Measurements from ENCODE around the gene ASB4. TPM values are rescaled to one million over a fixed set of nuclear protein-coding genes. Genes with fewer than 3 reads are reported as not detected.

The ASB4 gene
- total RNA-seq, 8 experiments from 2014 or later = 0.13 to 0.85 (median 0.62) TPM; not detected in 4

GRCh38 chr7:95535662-95536061 lies 49.9 kb downstream of the ASB4 start:
- H3K4me1 ChIP-seq (replicated peaks in 1 of 2) = no peaks in the 10 kb centered on the region
- H3K4me3 ChIP-seq = no peak overlapping the region
- ATAC-seq (replicated peaks in 6 of 8) = peak in 1 of 8 experiments; percentile 53
- no peak overlapping the region for H3K27ac ChIP-seq
- WGBS, 10 experiments = 0 to 60% (median 14%) methylated on average over 1 of the region's 1 CpG; no CpG with 5 or more reads in 1 of the 10 experiments
- in situ Hi-C loops (cut with MboI; ENCODE audit: low pct_unique_long_range_greater_than_20kb in 2 of 9, low sequenced_read_pairs in 9 of 9, unreplicated experiment in 9 of 9) = loop anchor here in 3 of 9 experiments (25.0 kb wide), 1 partner anchor 152 kb away; no protein-coding TSS in a partner anchor

DNA sequence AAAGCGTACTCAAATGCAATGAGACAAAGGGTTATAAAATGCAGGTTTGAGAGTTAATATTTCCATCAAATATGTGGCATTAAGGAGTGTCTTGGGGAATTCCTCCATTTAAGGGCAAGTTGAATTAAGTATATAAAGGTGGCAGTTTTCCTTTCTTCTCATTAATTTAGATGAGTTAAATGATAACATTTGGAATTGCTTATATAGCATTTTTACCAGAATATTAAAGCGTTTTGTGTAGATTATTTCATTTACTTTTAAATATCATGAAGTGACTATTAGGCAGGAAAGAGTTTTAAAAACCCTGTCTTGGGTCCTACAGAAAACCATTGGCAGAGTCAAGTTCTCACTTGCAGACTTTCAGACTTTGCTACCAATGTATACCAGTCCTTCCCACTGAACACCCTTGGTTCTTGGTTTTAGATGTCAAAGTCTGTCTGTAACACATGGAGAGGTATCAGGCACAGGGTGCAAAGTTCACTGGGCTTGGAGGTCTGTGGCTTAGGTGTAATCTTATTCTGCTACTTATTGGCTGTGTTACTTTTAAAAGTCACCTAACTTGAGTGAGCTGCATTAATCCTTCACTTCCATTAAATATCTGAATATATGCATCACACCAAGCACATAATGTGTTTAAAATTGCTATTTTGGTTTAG lies 51.0 kb downstream of the ASB4 start:
- Histone ChIP-seq H3K4me3 (no peak overlapping the region), H3K27ac (no peak overlapping the region), H3K4me1 (replicated peaks in 1 of 2) (no peaks in the 10 kb centered on the region)
- in situ Hi-C loops (cut with MboI; ENCODE audit: low pct_unique_long_range_greater_than_20kb in 2 of 9, low sequenced_read_pairs in 9 of 9, unreplicated experiment in 9 of 9) = loop anchor here in 3 of 9 experiments (25.0 kb wide), 1 partner anchor 151 kb away; no protein-coding TSS in a partner anchor
- WGBS, 10 experiments = 43 to 95% (median 93%) methylated on average over 1 to 2 of the region's 2 CpGs
- ATAC-seq (replicated peaks in 6 of 8) = no peak

DNA sequence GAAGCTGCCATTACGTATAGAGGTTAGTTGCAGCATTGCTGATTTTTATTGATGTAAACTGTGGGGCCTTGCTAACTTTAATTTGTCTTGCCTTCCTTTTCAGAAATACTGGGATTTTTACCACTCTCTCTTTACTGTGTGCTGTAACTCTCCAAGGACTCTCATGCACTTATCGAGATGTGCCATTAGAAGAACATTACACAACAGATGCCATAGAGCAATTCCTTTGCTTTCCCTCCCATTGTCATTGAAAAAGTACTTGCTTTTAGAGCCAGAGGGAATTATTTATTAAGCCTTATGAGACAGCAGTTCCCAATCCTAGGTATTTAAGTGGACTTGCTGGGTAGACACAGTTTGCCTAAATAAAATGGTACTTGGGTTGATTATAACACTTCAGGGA lies 51.7 kb downstream of the ASB4 start:
- in situ Hi-C loops (cut with MboI; ENCODE audit: low pct_unique_long_range_greater_than_20kb in 2 of 9, low sequenced_read_pairs in 9 of 9, unreplicated experiment in 9 of 9) = loop anchor here in 3 of 9 experiments (25.0 kb wide), 1 partner anchor 150 kb away; no protein-coding TSS in a partner anchor

DNA sequence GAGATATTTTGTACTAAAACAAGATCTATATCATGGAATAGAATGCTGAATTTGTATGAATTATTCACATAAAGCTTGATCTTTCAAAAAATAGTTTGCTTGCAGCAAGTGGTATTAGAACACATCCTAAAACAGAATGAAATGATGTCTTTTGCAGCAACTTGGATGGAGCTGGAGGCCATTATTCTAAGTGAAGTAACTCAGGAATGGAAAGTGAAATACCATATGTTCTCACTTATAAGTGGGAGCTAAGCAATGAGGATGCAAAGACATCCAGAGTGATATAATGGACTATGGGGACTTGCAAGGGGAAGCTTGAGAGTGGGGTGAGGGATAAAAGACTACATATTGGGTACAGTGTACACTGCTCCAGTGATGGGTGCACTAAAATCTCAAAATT lies 53.7 kb downstream of the ASB4 start:
- in situ Hi-C loops (cut with MboI; ENCODE audit: low pct_unique_long_range_greater_than_20kb in 2 of 9, low sequenced_read_pairs in 9 of 9, unreplicated experiment in 9 of 9) = loop anchor here in 3 of 9 experiments (25.0 kb wide), 1 partner anchor 148 kb away; no protein-coding TSS in a partner anchor
- no peaks in the 10 kb centered on the region for H3K4me1 ChIP-seq (replicated peaks in 1 of 2)
- no peak for ATAC-seq (replicated peaks in 6 of 8)
- H3K27ac ChIP-seq = no peak overlapping the region
- no peak overlapping the region for H3K4me3 ChIP-seq

More for the DNA sequence above, 51.7 kb downstream of the ASB4 start:
- H3K27ac ChIP-seq = no peak overlapping the region
- H3K4me1 ChIP-seq (replicated peaks in 1 of 2) = no peaks in the 10 kb centered on the region
- 73 to 100% (median 89%) methylated on average over 1 to 2 of the region's 2 CpGs; no CpG with 5 or more reads in 3 of the 10 experiments for WGBS, 10 experiments
- no peak for ATAC-seq (replicated peaks in 6 of 8)
- no peak overlapping the region for H3K4me3 ChIP-seq

DNA sequence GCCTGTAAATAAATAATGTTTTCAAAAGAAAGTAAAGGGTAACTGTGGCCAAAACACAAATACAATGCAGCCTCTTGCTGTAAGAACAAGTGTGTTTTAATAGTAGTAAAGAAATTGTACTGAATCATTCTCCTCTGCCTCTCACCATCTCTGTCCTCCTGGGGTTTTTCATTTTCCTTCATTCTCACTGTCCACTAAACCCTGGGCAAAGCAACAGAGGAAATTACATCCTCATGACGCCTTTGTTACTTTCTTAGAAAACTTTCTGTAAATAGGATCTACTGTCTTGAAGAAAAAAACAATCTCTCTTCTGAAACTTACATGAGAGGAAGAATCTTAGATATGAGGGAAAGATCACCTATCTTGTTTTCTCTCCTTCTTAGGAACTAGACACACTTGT lies 54.6 kb downstream of the ASB4 start:
- no peak overlapping the region for H3K4me3 ChIP-seq
- in situ Hi-C loops (cut with MboI; ENCODE audit: low pct_unique_long_range_greater_than_20kb in 2 of 9, low sequenced_read_pairs in 9 of 9, unreplicated experiment in 9 of 9) = loop anchor here in 6 of 9 experiments (5.0 to 25.0 kb wide), 3 partner anchors 142 to 147 kb away; no protein-coding TSS in a partner anchor
- no peak for ATAC-seq (replicated peaks in 6 of 8)
- no peak overlapping the region for H3K27ac ChIP-seq
- H3K4me1 ChIP-seq (replicated peaks in 1 of 2) = no peaks in the 10 kb centered on the region
- WGBS, 10 experiments = 57 to 100% (median 88%) methylated on average over 1 of the region's 1 CpG; no CpG with 5 or more reads in 3 of the 10 experiments

GRCh38 chr7:95543312-95543711 lies 57.6 kb downstream of the ASB4 start:
- H3K4me3 ChIP-seq = no peak overlapping the region
- ATAC-seq (replicated peaks in 6 of 8) = no peak
- no peak overlapping the region for H3K27ac ChIP-seq
- WGBS, 10 experiments = 80 to 98% (median 87%) methylated on average over 4 to 6 of the region's 6 CpGs; no CpG with 5 or more reads in 6 of the 10 experiments
- H3K4me1 ChIP-seq (replicated peaks in 1 of 2) = no peaks in the 10 kb centered on the region
- in situ Hi-C loops (cut with MboI; ENCODE audit: low pct_unique_long_range_greater_than_20kb in 2 of 9, low sequenced_read_pairs in 9 of 9, unreplicated experiment in 9 of 9) = loop anchor here in 6 of 9 experiments (5.0 to 25.0 kb wide), 3 partner anchors 139 to 144 kb away; no protein-coding TSS in a partner anchor

- Histone ChIP-seq H3K4me3 (no peak overlapping the region), H3K27ac (no peak overlapping the region), H3K4me1 (replicated peaks in 1 of 2) (no peaks in the 10 kb centered on the region)
- ATAC-seq (replicated peaks in 6 of 8) = peak in 3 of 8 experiments; percentile 50 to 88 (median 57)
- 0 to 33% (median 8%) methylated on average over 1 of the region's 1 CpG; no CpG with 5 or more reads in 4 of the 10 experiments for WGBS, 10 experiments
- in situ Hi-C loops (cut with MboI; ENCODE audit: low pct_unique_long_range_greater_than_20kb in 2 of 9, low sequenced_read_pairs in 9 of 9, unreplicated experiment in 9 of 9) = loop anchor here in 6 of 9 experiments (5.0 to 25.0 kb wide), 3 partner anchors 138 to 143 kb away; no protein-coding TSS in a partner anchor
Measured at GRCh38 chr7:95544171-95544570, 58.4 kb downstream of the ASB4 start.

GRCh38 chr7:95545007-95545615 lies 59.4 kb downstream of the ASB4 start:
- 0 to 51% (median 18%) methylated on average over 1 to 3 of the region's 3 CpGs for WGBS, 10 experiments
- H3K4me1 ChIP-seq (replicated peaks in 1 of 2) = no peaks in the 10 kb centered on the region
- no peak overlapping the region for H3K4me3 ChIP-seq
- in situ Hi-C loops (cut with MboI; ENCODE audit: low pct_unique_long_range_greater_than_20kb in 2 of 9, low sequenced_read_pairs in 9 of 9, unreplicated experiment in 9 of 9) = loop anchor here in 4 of 9 experiments (10.0 to 25.0 kb wide), 2 partner anchors 140 to 142 kb away; no protein-coding TSS in a partner anchor
- ATAC-seq (replicated peaks in 6 of 8) = peak in 6 of 8 experiments; percentile 60 to 96 (median 84)
- no peak overlapping the region for H3K27ac ChIP-seq

DNA sequence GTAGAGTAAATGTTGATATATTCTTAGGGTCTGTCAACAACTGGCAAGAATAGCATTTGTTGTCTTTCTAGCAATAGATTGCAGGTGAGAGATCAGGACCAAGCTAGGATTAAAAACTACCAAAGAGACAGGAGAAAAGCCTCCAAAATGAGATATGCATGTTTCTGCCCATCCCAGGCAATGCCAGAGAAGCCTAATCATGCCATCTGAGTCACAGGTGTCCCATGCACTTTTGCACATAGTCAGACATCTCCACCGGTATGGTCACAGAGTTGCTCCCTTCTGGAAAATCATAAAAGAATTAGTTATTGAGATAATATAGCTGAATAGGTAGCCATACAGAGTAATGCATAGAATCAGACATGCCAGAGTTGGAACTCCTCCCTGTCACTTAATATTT lies 59.9 kb downstream of the ASB4 start:
- H3K27ac ChIP-seq = no peak overlapping the region
- H3K4me1 ChIP-seq (replicated peaks in 1 of 2) = no peaks in the 10 kb centered on the region
- in situ Hi-C loops (cut with MboI; ENCODE audit: low pct_unique_long_range_greater_than_20kb in 2 of 9, low sequenced_read_pairs in 9 of 9, unreplicated experiment in 9 of 9) = loop anchor here in 4 of 9 experiments (10.0 to 25.0 kb wide), 2 partner anchors 139 to 142 kb away; no protein-coding TSS in a partner anchor
- no peak for ATAC-seq (replicated peaks in 6 of 8)
- no peak overlapping the region for H3K4me3 ChIP-seq
- 40 to 100% (median 80%) methylated on average over 1 of the region's 1 CpG; no CpG with 5 or more reads in 4 of the 10 experiments for WGBS, 10 experiments

- in situ Hi-C loops (cut with MboI; ENCODE audit: low pct_unique_long_range_greater_than_20kb in 2 of 9, low sequenced_read_pairs in 9 of 9, unreplicated experiment in 9 of 9) = loop anchor here in 4 of 9 experiments (10.0 to 25.0 kb wide), 2 partner anchors 138 to 141 kb away; no protein-coding TSS in a partner anchor
- no peak overlapping the region for H3K27ac ChIP-seq
- H3K4me3 ChIP-seq = no peak overlapping the region
- H3K4me1 ChIP-seq (replicated peaks in 1 of 2) = no peaks in the 10 kb centered on the region
- no peak for ATAC-seq (replicated peaks in 6 of 8)
- 45 to 100% (median 69%) methylated on average over 1 to 4 of the region's 4 CpGs; no CpG with 5 or more reads in 1 of the 10 experiments for WGBS, 10 experiments
Measured at GRCh38 chr7:95546647-95547046, 60.9 kb downstream of the ASB4 start.

- WGBS, 10 experiments = 38 to 96% (median 72%) methylated on average over 1 to 6 of the region's 6 CpGs
- Histone ChIP-seq H3K27ac (no peak overlapping the region), H3K4me1 (replicated peaks in 1 of 2) (no peaks in the 10 kb centered on the region), H3K4me3 (no peak overlapping the region)
- no peak for ATAC-seq (replicated peaks in 6 of 8)
- in situ Hi-C loops (cut with MboI; ENCODE audit: low pct_unique_long_range_greater_than_20kb in 2 of 9, low sequenced_read_pairs in 9 of 9, unreplicated experiment in 9 of 9) = loop anchor here in 4 of 9 experiments (10.0 to 25.0 kb wide), 2 partner anchors 137 to 140 kb away; no protein-coding TSS in a partner anchor
Measured at GRCh38 chr7:95547361-95548348, 61.9 kb downstream of the ASB4 start.
